ACC112 (cell line): ENCODE results near the gene FNDC8.

Experiments
- H2AFZ ChIP-seq: fragments of 200-600 bp; sonication (generic); one replicate; pipeline ENCODE4 v1.6.0; 2017; ENCODE audit warnings: antibody characterized with exemption, low read length; ENCODE audit not compliant: unreplicated experiment
- H3K27ac ChIP-seq: fragments of 200-600 bp; sonication (generic); 2 replicates; pipeline ENCODE4 v1.5.1; 2014; ENCODE audit warnings: low read depth, mild to moderate bottlenecking, antibody characterized with exemption, low read length, moderate library complexity
- H3K27me3 ChIP-seq: fragments of 200-600 bp; sonication (generic); 2 replicates; pipeline ENCODE4 v1.6.1; 2014; ENCODE audit warnings: mild to moderate bottlenecking, antibody characterized with exemption, low read length, moderate library complexity, mixed read lengths; ENCODE audit not compliant: insufficient read depth
- H3K36me3 ChIP-seq: fragments of 200-600 bp; sonication (generic); 2 replicates; pipeline ENCODE4 v1.6.1; 2016; ENCODE audit warnings: mild to moderate bottlenecking, antibody characterized with exemption, low read length, moderate library complexity, mixed read lengths; ENCODE audit not compliant: insufficient read depth
- H3K4me1 ChIP-seq: fragments of 200-600 bp; sonication (generic); one replicate; pipeline ENCODE4 v1.6.1; 2016; ENCODE audit warnings: low read length, mixed read lengths; ENCODE audit not compliant: insufficient read depth, unreplicated experiment, control insufficient read depth
- H3K4me3 ChIP-seq: fragments of 200-600 bp; sonication (generic); 2 replicates; pipeline ENCODE4 v1.5.1; 2014; ENCODE audit warnings: mild to moderate bottlenecking, low read depth, low read length
- H3K79me2 ChIP-seq: fragments of 200-600 bp; sonication (generic); one replicate; pipeline ENCODE4 v1.6.0; 2016; ENCODE audit warnings: low read length; ENCODE audit not compliant: control insufficient read depth, unreplicated experiment, insufficient read depth

FNDC8 gene

DNA sequence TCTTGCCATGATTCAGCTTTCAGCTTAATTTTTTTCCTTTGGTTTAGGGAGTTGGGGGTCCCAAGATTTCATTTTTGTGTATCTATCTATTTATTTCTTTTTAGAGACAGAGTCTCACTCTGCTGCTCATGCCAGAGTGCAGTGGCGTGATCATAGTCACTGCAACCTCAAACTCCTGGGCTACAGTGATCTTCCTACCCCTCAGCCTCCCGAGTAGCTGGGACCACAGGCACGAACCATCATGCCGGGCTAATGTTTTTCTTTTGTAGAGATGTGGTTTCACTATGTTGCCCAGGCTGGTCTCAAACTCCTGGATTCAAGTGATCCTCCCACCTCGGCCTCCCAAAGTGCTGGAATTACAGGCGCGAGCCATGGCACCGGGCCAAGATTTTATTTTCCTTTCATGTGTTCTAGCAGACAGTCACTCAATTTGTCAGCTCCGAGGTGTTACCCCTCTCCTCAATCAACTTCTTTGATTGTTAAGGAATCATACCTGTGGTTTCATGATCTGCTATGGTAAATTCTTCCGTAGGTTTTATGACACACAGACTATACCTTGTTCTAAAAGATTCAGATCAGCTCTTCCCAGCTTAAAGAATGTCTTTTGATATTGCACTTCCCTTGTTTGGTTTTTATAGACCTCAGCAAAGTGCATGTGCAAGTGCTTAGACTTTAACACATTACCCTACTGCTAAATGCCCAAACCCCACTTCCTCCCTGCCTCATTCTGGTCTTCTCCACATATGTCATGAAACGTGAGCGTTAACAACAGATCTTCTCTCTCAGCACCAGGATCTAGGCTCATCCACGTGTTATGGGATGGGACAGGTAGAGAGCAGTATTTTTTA is 39.2 kb downstream of the FNDC8 start:
- peaks cover 18% of the 10 kb centered on the region for H3K27me3 ChIP-seq

DNA sequence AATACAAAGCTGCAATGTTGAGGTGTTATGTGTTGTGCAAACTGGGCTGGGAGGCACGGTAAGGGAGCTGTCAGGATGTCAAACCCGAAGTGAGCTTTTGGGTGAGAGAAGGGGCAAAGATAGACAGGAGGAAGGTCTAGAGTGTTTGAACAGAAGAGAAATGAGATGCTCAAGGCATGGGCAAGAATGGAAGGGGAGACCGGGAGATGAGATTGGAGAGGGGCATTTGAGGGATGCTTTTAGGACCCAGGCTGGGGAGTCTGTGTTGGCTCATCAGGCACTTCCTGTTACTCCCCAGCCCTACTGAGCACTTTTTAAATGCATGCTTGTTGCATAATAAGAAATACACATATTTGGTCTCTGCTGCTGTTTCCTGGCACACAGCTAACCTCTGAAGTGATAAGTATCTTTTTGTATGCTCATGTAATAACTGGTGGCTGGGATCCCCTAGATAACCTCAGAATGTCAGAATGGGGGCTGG is 39.9 kb downstream of the FNDC8 start:
- Histone ChIP-seq H3K27ac (no peak overlapping the region), H3K4me1 (no peaks in the 10 kb centered on the region), H3K4me3 (no peak overlapping the region), H3K79me2 (no peaks in the 10 kb centered on the region), H2AFZ (no peak overlapping the region), H3K36me3 (no peaks in the 10 kb centered on the region), H3K27me3 (peaks cover 18% of the 10 kb centered on the region)

More for the DNA sequence above, 39.2 kb downstream of the FNDC8 start:
- H3K4me1 ChIP-seq: no peaks in the 10 kb centered on the region
- H2AFZ ChIP-seq: no peak overlapping the region
- no peak overlapping the region for H3K4me3 ChIP-seq
- no peaks in the 10 kb centered on the region for H3K79me2 ChIP-seq
- no peak overlapping the region for H3K27ac ChIP-seq
- no peaks in the 10 kb centered on the region for H3K36me3 ChIP-seq

DNA sequence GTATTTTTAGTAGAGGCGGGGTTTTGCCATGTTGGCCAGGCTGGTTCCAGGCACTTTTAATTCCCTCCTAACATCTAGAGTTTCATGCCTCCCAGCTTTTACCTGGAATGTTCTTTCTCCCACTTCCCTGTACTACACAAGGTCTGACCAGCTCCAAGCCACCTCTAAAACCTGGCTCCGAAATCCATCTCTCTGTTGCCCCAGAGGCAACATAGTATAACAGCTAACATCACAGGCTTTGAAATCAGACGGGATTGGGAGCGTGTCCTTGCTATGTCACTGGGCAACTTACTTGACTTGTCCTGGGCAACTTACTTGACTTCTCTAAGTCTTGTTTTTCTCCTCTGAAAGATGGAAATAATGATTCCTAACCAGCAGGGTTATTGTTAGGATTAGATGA is 41.3 kb downstream of the FNDC8 start:
- Histone ChIP-seq H3K27me3 (peaks cover 18% of the 10 kb centered on the region), H3K27ac (no peak overlapping the region), H3K79me2 (no peaks in the 10 kb centered on the region), H3K4me3 (no peak overlapping the region), H3K4me1 (no peaks in the 10 kb centered on the region), H2AFZ (no peak overlapping the region), H3K36me3 (no peaks in the 10 kb centered on the region)

DNA sequence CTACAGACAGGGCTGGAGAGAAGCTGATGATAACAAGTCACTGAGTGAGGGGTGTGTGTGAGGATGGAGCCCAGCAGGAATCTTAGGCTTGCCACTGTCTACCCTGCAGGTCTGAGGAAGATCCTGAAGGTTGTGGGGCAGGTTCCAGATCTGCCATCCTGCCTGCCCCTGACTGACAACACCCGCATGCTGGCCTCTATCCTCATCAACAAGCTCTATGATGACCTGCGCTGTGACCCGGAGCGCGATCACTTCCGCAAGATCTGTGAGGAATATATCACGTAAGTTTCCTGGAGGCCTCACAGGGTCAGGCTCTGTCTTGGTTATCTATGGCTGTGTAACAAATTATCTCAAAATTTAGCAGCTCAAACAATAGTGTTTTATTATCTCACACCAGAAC is 42.5 kb downstream of the FNDC8 start:
- Histone ChIP-seq H3K27me3 (peaks cover 18% of the 10 kb centered on the region), H3K4me3 (no peak overlapping the region), H3K79me2 (no peaks in the 10 kb centered on the region), H2AFZ (no peak overlapping the region), H3K27ac (no peak overlapping the region), H3K36me3 (no peaks in the 10 kb centered on the region), H3K4me1 (no peaks in the 10 kb centered on the region)

DNA sequence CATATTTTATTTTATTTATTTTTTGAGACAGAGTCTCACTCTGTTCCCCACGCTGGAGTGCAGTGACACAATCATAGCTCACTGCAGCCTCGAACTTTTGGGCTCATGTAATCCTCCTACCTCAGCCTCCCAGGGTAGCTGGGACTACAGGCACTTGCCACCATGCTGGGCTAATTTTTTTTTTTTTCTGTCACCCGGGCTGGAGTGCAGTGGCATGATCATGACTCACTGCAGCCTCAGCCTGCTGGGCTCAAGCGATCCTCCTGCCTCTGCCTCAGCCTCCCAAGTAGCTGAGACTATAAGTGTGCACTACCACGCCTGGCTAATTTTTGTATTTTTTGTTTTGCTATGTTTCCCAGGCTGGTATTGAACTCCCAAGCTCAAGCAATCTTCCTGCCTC is 43.3 kb downstream of the FNDC8 start:
- H2AFZ ChIP-seq: no peak overlapping the region
- H3K79me2 ChIP-seq: no peaks in the 10 kb centered on the region
- H3K4me3 ChIP-seq: no peak overlapping the region
- H3K27ac ChIP-seq: no peak overlapping the region
- peaks cover 14% of the 10 kb centered on the region for H3K27me3 ChIP-seq
- H3K4me1 ChIP-seq: no peaks in the 10 kb centered on the region
- H3K36me3 ChIP-seq: no peaks in the 10 kb centered on the region

DNA sequence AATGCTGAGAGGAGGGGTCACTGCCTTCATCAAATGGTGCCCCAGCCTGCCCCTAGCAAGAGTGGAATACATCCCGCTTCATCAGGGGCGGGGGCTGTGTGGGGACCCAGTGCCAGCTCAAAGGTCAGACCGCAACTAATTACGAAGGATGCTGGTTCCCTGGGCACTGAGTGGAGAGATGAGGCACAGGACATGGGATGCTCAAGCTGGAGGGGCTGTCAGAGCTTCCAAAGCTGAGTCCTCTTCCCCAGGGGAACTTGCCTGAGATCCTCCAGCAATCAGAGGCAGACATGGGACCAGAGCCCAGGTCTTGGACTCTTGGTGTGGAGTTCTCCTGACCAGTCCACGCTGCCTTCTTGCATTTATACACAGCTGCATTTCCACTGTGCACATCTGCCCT is 45.1 kb downstream of the FNDC8 start:
- H3K36me3 ChIP-seq: no peaks in the 10 kb centered on the region
- 0 out of 2 replicates have a peak, but pooled peaks cover 4% of the 10 kb centered on the region for H3K27me3 ChIP-seq
- H3K4me1 ChIP-seq: peaks cover 1% of the 10 kb centered on the region
- no peak overlapping the region for H3K4me3 ChIP-seq
- H2AFZ ChIP-seq: no peak overlapping the region
- no peaks in the 10 kb centered on the region for H3K79me2 ChIP-seq
- H3K27ac ChIP-seq: no peak overlapping the region

DNA sequence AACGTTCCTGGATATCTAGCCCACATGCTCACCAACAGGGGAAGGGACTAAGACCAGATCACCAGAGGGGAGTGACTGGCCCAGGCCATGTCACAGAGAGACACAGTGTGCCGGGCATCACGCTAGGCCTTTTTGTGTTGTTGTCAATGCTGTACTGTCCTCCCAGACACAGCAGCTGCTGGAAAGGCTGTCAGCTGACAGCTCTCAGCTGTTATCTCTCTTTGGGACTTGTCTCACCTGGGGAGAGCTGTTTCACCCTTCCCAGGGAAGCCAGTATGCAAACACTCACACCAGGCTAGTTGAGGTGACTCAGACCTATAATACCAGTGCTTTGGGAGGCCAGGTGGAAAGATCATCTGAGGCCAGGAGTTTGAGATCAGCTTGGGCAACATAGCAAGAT is 45.6 kb downstream of the FNDC8 start:
- no peak overlapping the region for H3K4me3 ChIP-seq
- peaks cover 5% of the 10 kb centered on the region for H3K4me1 ChIP-seq
- no peaks in the 10 kb centered on the region for H3K79me2 ChIP-seq
- no peak overlapping the region for H3K27ac ChIP-seq
- H3K27me3 ChIP-seq: no peaks in the 10 kb centered on the region
- no peaks in the 10 kb centered on the region for H3K36me3 ChIP-seq
- no peak overlapping the region for H2AFZ ChIP-seq

DNA sequence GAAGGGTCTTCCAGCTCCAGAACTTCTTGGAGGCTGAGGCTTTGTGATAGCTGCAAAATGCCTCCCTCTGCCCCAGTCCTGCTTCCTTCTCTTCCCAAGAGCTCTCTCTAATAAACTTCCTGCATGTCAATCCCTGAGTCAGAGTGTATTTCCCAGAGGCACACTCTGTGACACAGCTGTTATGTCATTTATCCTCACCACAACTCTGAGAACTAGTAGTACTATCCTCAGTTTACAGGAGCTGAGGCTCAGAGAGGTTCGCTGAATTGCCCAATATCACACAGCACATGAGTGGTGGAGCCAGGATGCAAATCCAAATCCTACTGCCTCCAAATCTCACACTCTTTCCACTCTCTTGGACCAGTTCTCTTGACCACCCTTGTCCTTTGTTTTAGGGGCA is 46.3 kb downstream of the FNDC8 start:
- Histone ChIP-seq H3K4me1 (peaks cover 5% of the 10 kb centered on the region), H2AFZ (no peak overlapping the region), H3K27me3 (no peaks in the 10 kb centered on the region), H3K4me3 (no peak overlapping the region), H3K79me2 (no peaks in the 10 kb centered on the region), H3K27ac (no peak overlapping the region), H3K36me3 (no peaks in the 10 kb centered on the region)

DNA sequence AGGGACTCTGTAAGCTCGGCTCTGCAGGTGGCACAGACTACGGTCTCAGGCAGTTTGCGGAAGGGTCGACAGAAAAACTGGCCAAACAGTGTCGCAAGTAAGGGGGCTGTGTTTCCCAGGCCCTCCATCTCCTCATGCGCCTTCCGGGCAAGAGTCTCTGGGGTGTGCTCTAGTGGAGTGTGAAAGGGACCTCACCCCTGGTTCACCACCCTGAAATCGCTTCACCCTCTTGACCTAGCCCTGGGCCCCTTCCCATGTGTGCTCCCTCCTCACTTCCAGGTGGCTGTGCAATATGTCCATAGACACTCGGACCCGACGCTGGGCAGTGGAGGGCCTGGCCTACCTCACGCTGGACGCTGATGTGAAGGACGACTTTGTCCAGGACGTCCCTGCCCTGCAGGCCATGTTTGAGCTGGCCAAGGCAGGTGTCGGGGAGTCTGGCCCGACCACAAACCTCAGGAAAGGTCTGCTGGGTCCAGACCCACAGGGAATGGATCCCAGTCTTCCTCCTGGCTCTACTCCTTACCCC is 48.5 kb downstream of the FNDC8 start:
- Histone ChIP-seq H3K36me3 (no peaks in the 10 kb centered on the region), H3K79me2 (no peaks in the 10 kb centered on the region), H3K4me3 (no peak overlapping the region), H3K27me3 (no peaks in the 10 kb centered on the region), H3K27ac (no peak overlapping the region), H2AFZ (no peak overlapping the region), H3K4me1 (peaks cover 5% of the 10 kb centered on the region)

DNA sequence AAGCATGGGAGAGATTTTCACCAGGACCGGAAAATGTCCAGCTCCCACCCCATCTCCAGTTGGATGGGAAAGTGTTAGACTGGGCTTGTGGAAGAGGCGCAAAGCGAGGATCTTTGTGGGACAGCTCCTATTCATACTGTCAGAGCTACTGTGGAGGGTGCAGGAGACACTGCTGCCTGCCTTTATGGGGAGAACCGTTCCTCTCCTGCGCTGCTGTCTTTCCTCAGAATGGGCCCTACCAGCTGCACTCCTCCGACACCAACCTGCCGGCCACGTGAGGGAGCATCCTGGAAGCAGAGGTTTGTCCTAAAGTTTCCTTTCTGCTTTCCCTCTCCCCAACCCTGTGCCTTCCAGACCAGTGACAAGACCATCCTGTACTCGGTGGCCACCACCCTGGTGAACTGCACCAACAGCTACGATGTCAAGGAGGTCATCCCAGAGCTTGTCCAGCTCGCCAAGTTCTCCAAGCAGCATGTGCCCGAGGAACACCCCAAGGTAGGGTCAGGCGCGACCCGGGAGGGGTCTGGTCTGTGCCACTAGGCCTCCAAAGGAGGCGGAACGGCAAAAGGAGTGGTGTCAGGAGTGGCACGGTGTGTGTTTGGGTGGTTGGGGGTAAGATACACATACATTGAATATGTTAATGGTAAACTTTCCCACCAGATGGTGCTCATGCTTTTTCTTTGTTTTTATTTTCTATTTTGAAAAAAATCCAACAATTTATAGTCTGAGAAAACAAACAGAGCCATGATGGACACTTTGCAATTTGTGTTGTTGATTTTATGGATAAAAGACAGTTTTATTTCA is 49.8 kb downstream of the FNDC8 start:
- Histone ChIP-seq H3K79me2 (no peaks in the 10 kb centered on the region), H3K4me1 (peaks cover 5% of the 10 kb centered on the region), H2AFZ (peak overlapping the region; percentile 2), H3K4me3 (no peak overlapping the region), H3K36me3 (no peaks in the 10 kb centered on the region), H3K27me3 (no peaks in the 10 kb centered on the region), H3K27ac (no peak overlapping the region; the same call in 1 of the 2 replicates)
